ENCODE data around the gene IFNLR1.

Gene IFNLR1

DNA sequence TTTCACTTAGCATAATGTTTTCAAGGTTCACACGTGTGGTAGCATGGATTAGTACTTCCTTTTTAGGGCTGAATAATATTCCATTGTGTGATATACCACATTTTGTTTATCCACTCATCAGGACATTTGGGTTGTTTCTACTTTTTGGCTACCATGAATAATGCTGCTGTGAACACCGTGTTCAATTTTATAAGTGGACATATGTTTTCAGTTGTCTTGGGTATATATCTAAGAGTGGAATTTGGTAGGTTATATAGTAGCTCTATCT is 47.9 kb downstream of the IFNLR1 start:
- no peak for DNase-seq (ENCODE audit: low read depth in 2 of 2)
- H3K4me3 ChIP-seq (replicated peaks in 1 of 2; ENCODE audit: low read depth in 2 of 2, low read length in 2 of 2), result no peak overlapping the region
- TF ChIP-seq, protein P1, sequence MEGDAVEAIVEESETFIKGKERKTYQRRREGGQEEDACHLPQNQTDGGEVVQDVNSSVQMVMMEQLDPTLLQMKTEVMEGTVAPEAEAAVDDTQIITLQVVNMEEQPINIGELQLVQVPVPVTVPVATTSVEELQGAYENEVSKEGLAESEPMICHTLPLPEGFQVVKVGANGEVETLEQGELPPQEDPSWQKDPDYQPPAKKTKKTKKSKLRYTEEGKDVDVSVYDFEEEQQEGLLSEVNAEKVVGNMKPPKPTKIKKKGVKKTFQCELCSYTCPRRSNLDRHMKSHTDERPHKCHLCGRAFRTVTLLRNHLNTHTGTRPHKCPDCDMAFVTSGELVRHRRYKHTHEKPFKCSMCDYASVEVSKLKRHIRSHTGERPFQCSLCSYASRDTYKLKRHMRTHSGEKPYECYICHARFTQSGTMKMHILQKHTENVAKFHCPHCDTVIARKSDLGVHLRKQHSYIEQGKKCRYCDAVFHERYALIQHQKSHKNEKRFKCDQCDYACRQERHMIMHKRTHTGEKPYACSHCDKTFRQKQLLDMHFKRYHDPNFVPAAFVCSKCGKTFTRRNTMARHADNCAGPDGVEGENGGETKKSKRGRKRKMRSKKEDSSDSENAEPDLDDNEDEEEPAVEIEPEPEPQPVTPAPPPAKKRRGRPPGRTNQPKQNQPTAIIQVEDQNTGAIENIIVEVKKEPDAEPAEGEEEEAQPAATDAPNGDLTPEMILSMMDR (IDR thresholded peaks at IDR 0.05; ENCODE audit: low read depth, low read length), result no peak

DNA sequence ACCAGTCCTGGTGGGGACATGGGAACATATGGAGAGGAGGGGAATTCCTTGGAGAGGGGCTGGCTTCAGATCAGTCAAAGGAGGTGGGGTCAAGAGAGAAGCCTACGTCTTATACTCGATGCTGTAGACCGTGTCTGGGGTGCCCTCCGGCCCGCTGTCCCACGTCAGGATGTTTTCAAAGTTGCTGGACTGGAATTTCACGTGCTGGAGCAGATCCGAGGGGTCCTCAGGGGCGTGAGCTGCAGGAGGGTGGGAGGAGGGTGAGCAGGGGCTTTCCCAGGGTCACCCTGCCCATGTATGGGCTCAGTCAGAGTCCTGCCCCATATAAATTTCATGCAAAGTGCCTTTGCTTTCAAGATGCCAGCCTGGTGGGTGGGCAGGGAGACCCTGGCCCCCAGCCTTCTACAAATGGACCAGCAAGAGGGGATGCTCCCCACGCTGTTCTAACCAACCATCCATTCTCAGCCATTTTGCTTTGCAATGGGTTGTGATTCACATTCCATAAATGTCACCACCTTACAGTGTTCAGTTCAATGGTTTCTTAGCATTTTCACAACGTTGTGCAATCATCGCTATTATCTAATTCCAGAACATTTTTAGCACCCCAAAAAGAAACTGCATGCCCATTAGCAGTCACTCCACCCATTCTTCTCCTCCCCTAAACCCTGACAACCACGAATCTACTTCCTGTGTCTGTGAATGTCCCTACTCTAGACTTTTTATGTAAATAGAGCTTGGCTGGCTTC is 48.4 kb downstream of the IFNLR1 start:
- TF ChIP-seq, protein P1 (IDR thresholded peaks at IDR 0.05; ENCODE audit: low read depth, low read length), result no peak
- DNase-seq (ENCODE audit: low read depth in 2 of 2), result no peak
- H3K4me3 ChIP-seq (replicated peaks in 1 of 2; ENCODE audit: low read depth in 2 of 2, low read length in 2 of 2), result no peak overlapping the region

DNA sequence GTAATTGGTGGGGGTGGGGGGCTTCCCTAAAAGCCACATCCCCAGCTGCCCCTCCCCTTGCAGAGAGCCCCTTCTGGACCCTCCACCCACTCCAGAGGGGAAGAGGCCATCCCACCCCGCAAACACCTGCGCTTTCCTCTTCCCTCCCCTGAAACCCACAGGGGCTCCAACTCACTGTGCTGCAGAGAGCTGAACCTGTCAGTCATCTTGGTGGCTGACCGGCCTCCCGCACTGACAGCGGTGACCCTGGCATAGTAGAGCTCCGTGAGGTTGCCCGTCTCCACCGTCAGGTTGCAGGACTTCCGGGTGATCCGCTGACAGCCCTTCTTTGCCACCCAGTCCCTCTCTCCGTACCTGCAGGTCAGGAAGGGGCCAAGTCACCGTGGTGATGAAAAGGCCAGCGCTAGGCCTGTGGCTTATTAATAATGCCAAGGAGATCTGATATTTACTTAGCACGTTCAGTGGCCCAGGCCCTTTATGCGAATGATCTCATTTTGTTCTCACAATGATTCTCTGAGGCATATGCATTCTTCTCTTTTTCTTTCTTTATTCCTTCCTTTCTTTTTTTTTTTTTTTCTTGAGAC is 50.0 kb downstream of the IFNLR1 start:
- no peak for DNase-seq (ENCODE audit: low read depth in 2 of 2)
- H3K4me3 ChIP-seq (replicated peaks in 1 of 2; ENCODE audit: low read depth in 2 of 2, low read length in 2 of 2), result no peak overlapping the region
- TF ChIP-seq, protein P1 (IDR thresholded peaks at IDR 0.05; ENCODE audit: low read depth, low read length), result no peak

DNA sequence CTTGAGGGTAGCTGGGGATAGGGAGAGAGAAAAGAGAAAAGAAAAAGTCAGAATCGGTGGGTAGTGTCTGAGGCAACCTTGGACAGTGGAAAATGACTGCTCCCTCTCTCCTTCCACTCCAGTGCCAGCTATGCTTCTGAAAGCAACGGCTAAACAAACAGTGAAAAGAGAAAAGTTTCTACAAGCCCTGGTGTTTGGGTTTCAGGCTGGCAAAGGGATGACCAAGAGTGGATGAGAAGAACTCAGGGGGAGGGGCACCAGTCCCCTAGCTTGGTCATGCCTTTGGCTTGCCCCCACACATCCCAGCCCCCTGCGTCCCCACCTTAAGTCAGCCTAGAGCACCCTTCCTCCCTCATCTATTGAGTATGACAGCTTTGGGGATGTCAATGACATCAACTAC is 52.7 kb downstream of the IFNLR1 start:
- DNase-seq (ENCODE audit: low read depth in 2 of 2), result no peak
- H3K4me3 ChIP-seq (replicated peaks in 1 of 2; ENCODE audit: low read depth in 2 of 2, low read length in 2 of 2), result no peak overlapping the region
- TF ChIP-seq, protein P1 (IDR thresholded peaks at IDR 0.05; ENCODE audit: low read depth, low read length), result no peak

DNA sequence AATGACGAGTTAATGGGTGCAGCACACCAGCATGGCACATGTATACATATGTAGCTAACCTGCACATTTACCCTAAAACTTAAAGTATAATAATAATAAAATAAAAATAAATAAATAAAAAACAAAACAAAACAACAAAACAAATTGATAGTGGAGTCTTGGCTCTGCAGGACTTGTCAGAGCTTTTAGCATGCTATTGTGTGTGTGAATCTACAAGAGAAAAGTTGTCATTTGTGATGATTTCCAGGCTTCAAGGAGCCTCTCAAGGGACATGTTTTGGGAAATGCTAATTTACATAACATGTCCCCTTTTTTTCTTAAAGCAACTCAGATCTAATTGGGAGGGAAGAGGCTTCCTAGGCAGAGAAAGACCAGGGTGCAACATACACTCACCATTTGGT is 53.3 kb downstream of the IFNLR1 start:
- TF ChIP-seq, protein P1 (IDR thresholded peaks at IDR 0.05; ENCODE audit: low read depth, low read length), result no peak
- H3K4me3 ChIP-seq (replicated peaks in 1 of 2; ENCODE audit: low read depth in 2 of 2, low read length in 2 of 2), result no peak overlapping the region
- DNase-seq (ENCODE audit: low read depth in 2 of 2), result no peak

DNA sequence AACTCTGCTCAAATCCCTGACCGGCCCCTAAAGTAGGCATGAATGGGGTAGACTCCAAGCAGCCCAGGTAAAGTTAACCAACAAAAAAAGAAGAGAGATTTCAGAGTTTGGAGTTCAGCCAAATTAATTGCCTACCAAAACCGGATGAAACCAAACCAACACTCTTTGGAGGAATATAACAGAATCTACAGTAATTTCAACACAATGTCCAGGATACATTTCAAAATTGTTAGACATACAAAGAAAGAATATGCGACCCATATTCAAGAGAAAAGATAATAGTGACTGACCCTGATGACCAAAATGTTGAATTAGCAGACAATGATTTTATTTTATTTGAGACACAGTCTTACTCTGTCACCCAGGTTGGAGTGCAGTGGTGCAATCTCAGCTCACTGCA is 56.7 kb downstream of the IFNLR1 start:
- no peak overlapping the region for H3K4me3 ChIP-seq (replicated peaks in 1 of 2; ENCODE audit: low read depth in 2 of 2, low read length in 2 of 2)
- DNase-seq (ENCODE audit: low read depth in 2 of 2), result no peak
- TF ChIP-seq, protein P1 (IDR thresholded peaks at IDR 0.05; ENCODE audit: low read depth, low read length), result no peak

All from cardiac fibroblast (primary cell).